Brain pericyte (primary cell): ENCODE measurements around the gene IGSF6.
A peak's percentile ranks its signal among the peaks of the same experiment; 100 is the strongest.
"Not testable (repeated sequence)": the region's sequence is repeated elsewhere in the genome, so short reads cannot be mapped to it uniquely, and the experiment has no call there.

Experiments
- DNase-seq: peaks from one replicate; pipeline ENCODE4 v3.0.0-alpha.2; 2012; ENCODE audit warnings: low read depth, low spot score

Gene IGSF6

DNA sequence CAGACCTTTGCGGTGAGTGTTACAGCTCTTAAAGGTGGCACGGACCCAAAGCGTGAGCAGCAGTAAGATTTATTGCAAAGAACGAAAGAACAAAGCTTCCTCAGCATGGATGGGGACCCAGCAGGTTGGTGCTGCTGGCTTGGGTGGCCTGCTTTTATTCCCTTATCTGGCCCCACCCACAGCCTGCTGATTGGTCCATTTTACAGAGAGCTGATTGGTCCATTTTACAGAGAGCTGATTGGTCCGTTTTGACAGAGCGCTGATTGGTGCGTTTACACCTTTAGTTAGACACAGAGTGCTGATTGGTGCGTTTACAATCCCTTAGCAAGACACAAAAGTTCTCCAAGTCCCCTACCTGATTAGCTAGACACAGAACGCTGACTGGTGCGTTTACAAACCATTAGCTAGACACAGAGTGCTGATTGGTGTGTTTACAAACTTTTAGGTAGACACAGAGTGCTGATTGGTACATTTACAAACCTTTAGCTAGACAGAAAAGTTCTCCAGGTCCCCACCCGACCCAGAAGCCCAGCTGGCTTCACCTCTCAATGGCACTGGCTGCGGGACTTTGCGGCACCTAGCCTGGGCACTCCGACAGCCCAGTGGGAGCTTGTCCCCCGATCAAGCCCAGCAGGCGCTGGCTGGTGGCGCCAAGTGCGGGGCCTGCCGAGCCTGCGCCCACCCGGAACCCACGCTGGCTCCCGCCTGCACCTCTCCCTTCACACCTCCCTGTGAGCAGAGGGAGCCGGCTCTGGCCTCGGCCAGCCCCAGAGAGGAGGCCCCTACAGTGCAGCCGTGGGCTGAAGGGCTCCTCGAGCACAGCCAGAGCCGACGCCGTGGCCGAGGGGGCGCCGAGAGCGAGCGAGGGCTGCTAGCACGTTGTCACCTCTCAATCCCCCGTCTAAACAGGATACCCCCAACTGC lies 22.5 kb downstream of the IGSF6 start:
- DNase-seq = not testable (repeated sequence)

DNA sequence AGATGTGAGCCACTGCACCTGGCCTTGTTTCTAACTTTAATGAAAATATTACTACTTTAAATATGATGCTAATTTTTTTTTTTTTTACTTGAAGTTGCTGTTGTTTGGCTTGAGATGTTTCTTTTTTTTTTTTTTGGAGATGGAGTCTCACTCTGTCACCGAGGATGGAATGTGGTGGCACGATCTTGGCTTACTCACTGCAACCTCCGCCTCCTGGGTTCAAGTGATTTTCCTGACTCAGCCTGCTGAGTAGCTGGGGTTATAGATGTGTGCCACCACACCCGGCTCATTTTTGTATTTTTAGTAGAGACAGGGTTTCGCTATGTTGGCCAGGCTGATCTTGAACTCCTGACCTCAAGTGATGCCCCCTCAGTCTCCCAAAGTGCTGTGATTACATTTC lies 23.6 kb downstream of the IGSF6 start:
- no peak for DNase-seq

GRCh38 chr16:21628121-21628726 lies 24.2 kb downstream of the IGSF6 start:
- DNase-seq = no peak

- DNase-seq = peak; percentile 68
These were observed 25.6 kb downstream of the IGSF6 start for GRCh38 chr16:21626659-21627277.

DNA sequence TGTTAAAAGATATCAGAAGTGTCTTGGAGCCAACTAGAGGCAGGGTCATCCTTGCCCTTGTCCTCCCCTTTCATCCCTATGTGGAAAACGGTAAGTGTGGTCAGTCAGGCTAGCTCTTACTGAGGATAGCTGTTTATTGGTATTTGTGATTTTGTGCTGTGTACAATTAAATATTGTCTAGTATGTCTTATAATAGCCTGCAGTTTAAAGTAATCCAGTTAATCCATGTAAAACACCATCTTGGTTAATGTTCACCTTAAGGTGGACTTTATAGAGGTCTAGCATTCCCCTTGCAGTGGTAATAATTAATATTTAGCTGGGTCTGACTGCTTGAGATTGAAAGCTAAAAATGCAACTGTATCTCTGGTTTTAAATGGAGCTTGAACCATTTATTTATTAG lies 27.4 kb downstream of the IGSF6 start:
- DNase-seq = no peak

- DNase-seq = no peak
These were observed 29.9 kb downstream of the IGSF6 start for GRCh38 chr16:21622545-21622944.

DNA sequence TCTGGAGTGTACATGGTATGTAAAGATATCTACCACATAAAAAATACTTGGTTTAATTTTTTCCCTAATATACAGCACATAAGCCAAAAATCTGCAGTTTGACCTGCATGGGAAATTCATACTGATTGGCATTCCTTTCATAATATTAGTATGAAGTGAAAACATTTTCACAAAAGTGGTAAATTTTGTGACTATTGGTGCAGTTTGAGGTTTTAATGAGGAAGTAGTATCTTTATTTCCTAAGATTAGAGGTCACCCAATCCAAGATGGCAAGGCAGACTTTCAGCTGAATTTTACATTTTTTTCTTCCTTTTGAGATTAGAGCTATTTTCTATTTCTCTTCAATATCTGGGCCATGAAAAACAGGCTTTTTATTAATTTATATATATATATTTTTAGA lies 31.8 kb downstream of the IGSF6 start:
- no peak for DNase-seq

GRCh38 chr16:21619765-21620425 lies 32.5 kb downstream of the IGSF6 start:
- no peak for DNase-seq

GRCh38 chr16:21618281-21618680 lies 34.1 kb downstream of the IGSF6 start:
- DNase-seq = no peak

DNA sequence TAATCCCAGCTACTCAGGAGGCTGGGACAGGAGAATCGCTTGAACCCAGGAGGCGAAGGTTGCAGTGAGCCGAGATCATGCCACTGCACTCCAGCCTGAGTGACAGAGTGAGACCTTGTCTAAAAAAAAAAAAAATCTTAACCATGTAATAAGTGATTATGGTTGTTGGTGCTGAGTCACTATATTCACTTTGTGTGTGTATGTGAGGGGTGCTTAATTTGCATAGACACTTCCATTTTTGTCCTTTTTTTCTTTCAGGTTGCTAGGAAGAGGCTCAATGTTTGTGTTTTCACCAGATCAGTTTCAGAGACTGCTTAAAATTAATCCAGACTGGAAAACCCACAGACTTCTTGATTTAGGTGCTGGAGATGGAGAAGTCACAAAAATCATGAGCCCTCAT lies 34.8 kb downstream of the IGSF6 start:
- no peak for DNase-seq

- DNase-seq = no peak
These were observed 37.5 kb downstream of the IGSF6 start for GRCh38 chr16:21614896-21615295.

DNA sequence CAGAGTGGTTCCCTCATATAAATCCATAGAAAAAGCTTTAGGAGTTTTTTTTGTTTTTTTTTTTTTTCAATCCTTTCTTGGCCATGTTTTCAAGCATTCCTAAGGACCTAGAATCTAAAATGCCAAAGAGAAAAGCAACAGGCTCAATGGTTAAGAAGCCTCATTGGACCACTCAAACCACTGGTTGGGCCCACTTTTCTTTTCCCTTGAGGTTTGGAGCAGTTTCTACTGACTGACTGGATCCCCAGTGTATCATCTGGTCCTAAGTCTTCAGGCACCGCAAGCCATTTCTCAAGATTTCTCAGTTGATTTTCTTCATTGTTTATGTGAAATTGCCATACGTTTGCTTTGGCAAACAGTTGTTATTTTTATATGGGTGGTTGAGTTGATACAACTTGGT lies 38.6 kb downstream of the IGSF6 start:
- no peak for DNase-seq

- DNase-seq = no peak
These were observed 39.0 kb downstream of the IGSF6 start for GRCh38 chr16:21613361-21613760.

DNA sequence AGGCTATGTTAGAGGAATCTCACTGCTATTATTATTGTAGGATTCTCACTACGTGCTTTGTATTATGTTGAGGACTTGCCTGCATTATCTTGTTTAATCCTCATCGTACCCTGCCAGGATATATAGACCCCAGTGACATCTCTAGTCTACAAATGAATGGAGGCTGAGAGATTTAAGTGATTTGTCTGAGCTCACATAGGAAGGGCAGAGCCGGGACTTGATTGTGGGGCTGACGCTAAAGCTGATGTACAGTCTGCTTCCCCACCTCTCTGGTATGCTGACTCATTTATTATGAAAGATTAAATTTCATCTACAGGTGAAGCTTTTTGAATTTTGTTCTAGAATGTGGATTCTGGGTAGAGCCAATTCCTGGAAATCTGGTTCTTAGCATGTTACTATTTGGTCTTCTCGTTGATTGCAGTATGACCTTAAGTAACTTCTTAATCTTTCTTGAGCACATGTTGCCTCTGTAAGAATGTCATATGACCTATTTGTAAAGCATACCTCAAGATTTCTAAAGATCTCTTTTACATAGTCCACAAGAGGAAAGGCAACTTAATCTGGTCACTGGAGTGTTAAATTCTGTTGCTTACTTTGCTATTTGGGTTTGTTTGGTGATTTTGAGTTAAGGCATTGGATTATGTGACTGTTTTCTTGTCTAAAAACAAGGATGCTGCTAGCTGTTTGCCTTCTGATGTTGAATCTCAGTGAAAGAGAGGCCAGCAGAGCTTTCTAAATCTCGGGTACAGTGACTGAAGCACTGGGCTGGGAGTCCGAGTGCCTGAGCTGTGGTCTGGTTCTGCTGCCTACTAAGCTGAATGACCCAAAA lies 40.6 kb downstream of the IGSF6 start:
- no peak for DNase-seq

DNA sequence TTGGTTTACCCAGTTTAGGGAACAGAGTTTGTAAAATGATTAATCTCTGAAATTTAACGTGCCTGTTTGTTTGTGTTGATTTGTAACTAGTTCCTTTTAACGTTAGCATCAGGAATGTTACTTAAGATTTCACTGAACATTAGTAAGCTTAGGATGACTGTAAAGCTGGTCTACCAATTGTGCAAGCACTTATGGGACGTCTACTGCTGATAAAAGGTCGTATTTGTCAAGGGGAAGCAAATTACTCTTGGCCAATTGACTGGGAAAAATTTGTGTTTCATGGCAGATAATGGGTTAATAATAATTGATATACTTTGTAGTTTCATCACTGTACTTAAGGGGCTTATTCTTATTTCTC lies 41.2 kb downstream of the IGSF6 start:
- DNase-seq = no peak

GRCh38 chr16:21610766-21611165 lies 41.6 kb downstream of the IGSF6 start:
- DNase-seq = no peak

DNA sequence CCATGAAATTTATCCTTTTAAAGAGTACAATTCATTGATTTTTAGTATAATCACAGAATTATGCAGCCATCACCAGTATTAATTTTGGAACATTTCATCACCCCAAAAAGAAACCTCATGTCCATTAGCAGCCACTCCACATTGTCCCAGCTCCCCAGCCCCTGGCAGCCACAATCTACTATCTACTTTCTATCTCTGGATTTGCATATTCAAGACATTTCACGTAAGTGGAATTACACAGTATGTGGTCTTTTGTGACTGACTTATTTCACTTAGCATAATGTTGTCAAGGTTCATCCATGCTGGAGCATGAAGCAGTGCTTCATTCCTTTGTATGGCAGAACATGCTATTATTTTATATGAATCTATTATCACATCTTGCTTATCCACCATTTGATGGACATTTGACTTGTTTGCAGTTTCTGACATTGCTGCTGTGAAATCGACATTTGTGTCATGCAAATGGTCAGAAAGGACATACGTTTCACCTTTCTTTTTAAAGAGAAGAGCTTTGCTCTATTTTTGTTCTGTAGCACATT lies 42.3 kb downstream of the IGSF6 start:
- DNase-seq = no peak

- DNase-seq = no peak
These were observed 43.6 kb downstream of the IGSF6 start for GRCh38 chr16:21608639-21609328.

GRCh38 chr16:21605848-21606247 lies 46.6 kb downstream of the IGSF6 start:
- not testable (repeated sequence) for DNase-seq

GRCh38 chr16:21603928-21604327 lies 48.5 kb downstream of the IGSF6 start:
- no peak for DNase-seq
